Measurements from ENCODE around the gene MFSD11.
A peak's percentile ranks its signal among the peaks of the same experiment; 100 is the strongest.
"Not testable (repeated sequence)": the region's sequence is repeated elsewhere in the genome, so short reads cannot be mapped to it uniquely, and the experiment has no call there.

Gene MFSD11

GRCh38 chr17:76710863-76711611, 26.9 kb upstream of the MFSD11 start, which contains the start of gene MXRA7:
Gene MXRA7 (minus strand): TSS chr17:76710965. CDS start chr17:76710946, 19 bp downstream.
- H3K27ac ChIP-seq, result no peak within 1 kb of the TSS
- TF ChIP-seq CTCF (conservative IDR thresholded peaks at IDR 0.05) (no peak), ZFX (IDR thresholded peaks at IDR 0.05) (no peak)

GRCh38 chr17:76712321-76712720, 25.6 kb upstream of the MFSD11 start:
- H3K27ac ChIP-seq, result not testable (repeated sequence)

- TF ChIP-seq CTCF (conservative IDR thresholded peaks at IDR 0.05), result no peak
- TF ChIP-seq ZFX (IDR thresholded peaks at IDR 0.05), result no peak
Observed at GRCh38 chr17:76713765-76714164, 24.2 kb upstream of the MFSD11 start.

GRCh38 chr17:76714336-76714735, 23.6 kb upstream of the MFSD11 start:
- H3K27ac ChIP-seq, result no peak overlapping the region
- TF ChIP-seq CTCF (conservative IDR thresholded peaks at IDR 0.05) (no peak), ZFX (IDR thresholded peaks at IDR 0.05) (no peak)

More at GRCh38 chr17:76713765-76714164, 24.2 kb upstream of the MFSD11 start:
- no peak overlapping the region for H3K27ac ChIP-seq

GRCh38 chr17:76714822-76715495, 23.0 kb upstream of the MFSD11 start:
- TF ChIP-seq CTCF (conservative IDR thresholded peaks at IDR 0.05) (peak; percentile 94), ZFX (IDR thresholded peaks at IDR 0.05) (no peak)
- H3K27ac ChIP-seq, result no peak overlapping the region

GRCh38 chr17:76715496-76715830, 22.5 kb upstream of the MFSD11 start:
- no peak for TF ChIP-seq CTCF (conservative IDR thresholded peaks at IDR 0.05)
- TF ChIP-seq ZFX (IDR thresholded peaks at IDR 0.05), result no peak
- no peak overlapping the region for H3K27ac ChIP-seq

- TF ChIP-seq CTCF (conservative IDR thresholded peaks at IDR 0.05), result no peak
- no peak for TF ChIP-seq ZFX (IDR thresholded peaks at IDR 0.05)
- no peak overlapping the region for H3K27ac ChIP-seq
Observed at GRCh38 chr17:76716146-76716838, 21.6 kb upstream of the MFSD11 start.
